ENCODE data around the gene EXD2.
"Not testable (repeated sequence)": the region's sequence is repeated elsewhere in the genome, so short reads cannot be mapped to it uniquely, and the experiment has no call there.

The EXD2 gene

GRCh38 chr14:69199786-69200185 is 8.5 kb downstream of the EXD2 start:
- no peak for DNase-seq

GRCh38 chr14:69204753-69205152 is 13.5 kb downstream of the EXD2 start:
- DNase-seq, result no peak

GRCh38 chr14:69207435-69208041 is 16.2 kb downstream of the EXD2 start:
- no peak for DNase-seq

GRCh38 chr14:69208666-69209065 is 17.4 kb downstream of the EXD2 start:
- DNase-seq, result no peak

GRCh38 chr14:69214393-69214792 is 23.1 kb downstream of the EXD2 start:
- DNase-seq, result no peak

GRCh38 chr14:69217663-69218062 is 26.4 kb downstream of the EXD2 start:
- DNase-seq, result not testable (repeated sequence)

GRCh38 chr14:69224946-69225345 is 33.6 kb downstream of the EXD2 start:
- no peak for DNase-seq

GRCh38 chr14:69226178-69226577 is 34.9 kb downstream of the EXD2 start:
- no peak for DNase-seq

- no peak for DNase-seq
These were observed 35.4 kb downstream of the EXD2 start for GRCh38 chr14:69226736-69227135.

GRCh38 chr14:69231486-69231885 is 40.2 kb downstream of the EXD2 start:
- DNase-seq, result no peak

- DNase-seq, result no peak
These were observed 41.1 kb downstream of the EXD2 start for GRCh38 chr14:69232388-69232787.

- no peak for DNase-seq
These were observed 42.8 kb downstream of the EXD2 start for GRCh38 chr14:69234106-69234505.

GRCh38 chr14:69235708-69236107 is 44.4 kb downstream of the EXD2 start:
- no peak for DNase-seq

- DNase-seq, result no peak
These were observed 45.8 kb downstream of the EXD2 start for GRCh38 chr14:69237142-69237541.

- no peak for DNase-seq
These were observed 46.3 kb downstream of the EXD2 start for GRCh38 chr14:69237584-69237983.

GRCh38 chr14:69238883-69239282 is 47.6 kb downstream of the EXD2 start:
- no peak for DNase-seq

GRCh38 chr14:69240527-69241173 is 49.4 kb downstream of the EXD2 start:
- DNase-seq, result no peak

- no peak for DNase-seq
These were observed 50.3 kb downstream of the EXD2 start for GRCh38 chr14:69241577-69241976.

- DNase-seq, result peak; percentile 69
These were observed 51.3 kb downstream of the EXD2 start for GRCh38 chr14:69242311-69243224.

- no peak for DNase-seq
These were observed 53.6 kb downstream of the EXD2 start for GRCh38 chr14:69244946-69245345.

- DNase-seq, result no peak
These were observed 55.0 kb downstream of the EXD2 start for GRCh38 chr14:69246331-69246730.

GRCh38 chr14:69247676-69248440 is 56.6 kb downstream of the EXD2 start:
- DNase-seq, result no peak

GRCh38 chr14:69249603-69250002 is 58.3 kb downstream of the EXD2 start:
- peak; percentile 55 for DNase-seq

Data from retina (tissue), 1 donor.